Erythroblast (primary cell): ENCODE results near the gene TSPAN9.

ENCODE experiments used
- GATA1 ChIP-seq: IDR thresholded peaks from 2 replicates; pipeline ENCODE4 v1.6.1; 2011; ENCODE audit warnings: low read depth, mild to moderate bottlenecking, control low read depth, low read length, moderate library complexity
- POLR2A ChIP-seq: IDR thresholded peaks from 2 replicates; pipeline ENCODE4 v1.6.1; 2011; ENCODE audit warnings: mild to moderate bottlenecking, low read length

- no peak for TF ChIP-seq POLR2A
- TF ChIP-seq GATA1: no peak
These were observed 244.7 kb downstream of the TSPAN9 start for GRCh38 chr12:3321881-3322280.
